Activated CD4-positive, CD25-positive, alpha-beta regulatory T cell treated with anti-CD3 and anti-CD28 coated beads, Interleukin-2, amount 50 U/mL, for 72 hours (primary cell): ENCODE results near the gene NLRC3.
"Not testable (repeated sequence)": the region's sequence is repeated elsewhere in the genome, so short reads cannot be mapped to it uniquely, and the experiment has no call there.

Experiments used
- DNase-seq: peaks from one replicate; pipeline ENCODE4 v3.0.0; 2021

NLRC3 gene

GRCh38 chr16:3577302-3577752 lies at the start of gene NLRC3:
NLRC3 (minus strand) TSS chr16:3577403; CDS start chr16:3565036, 12,367 bp downstream.
- peak; percentile 43 for DNase-seq

- DNase-seq, result no peak
Measured at GRCh38 chr16:3625911-3626732, 48.9 kb upstream of the NLRC3 start.

- no peak for DNase-seq
Measured at GRCh38 chr16:3625331-3625730, 48.1 kb upstream of the NLRC3 start.

- no peak for DNase-seq
Measured at GRCh38 chr16:3623642-3624041, 46.4 kb upstream of the NLRC3 start.

- no peak for DNase-seq
Measured at GRCh38 chr16:3618769-3619141, 41.6 kb upstream of the NLRC3 start.

GRCh38 chr16:3612510-3613466 lies 35.6 kb upstream of the NLRC3 start:
- no peak for DNase-seq

- DNase-seq, result peak; percentile 94
Measured at GRCh38 chr16:3611146-3611975, 34.2 kb upstream of the NLRC3 start, which contains the start of gene SLX4. SLX4 (minus strand) TSS chr16:3611606; CDS start chr16:3608964, 2,642 bp downstream.

GRCh38 chr16:3610698-3611145 lies 33.5 kb upstream of the NLRC3 start:
- no peak for DNase-seq

- no peak for DNase-seq
Measured at GRCh38 chr16:3609895-3610697, 32.9 kb upstream of the NLRC3 start.

GRCh38 chr16:3608976-3609375 lies 31.8 kb upstream of the NLRC3 start:
- not testable (repeated sequence) for DNase-seq

- no peak for DNase-seq
Measured at GRCh38 chr16:3608069-3608468, 30.9 kb upstream of the NLRC3 start.

- no peak for DNase-seq
Measured at GRCh38 chr16:3607634-3608033, 30.4 kb upstream of the NLRC3 start.

- no peak for DNase-seq
Measured at GRCh38 chr16:3607161-3607560, 30.0 kb upstream of the NLRC3 start.

GRCh38 chr16:3606441-3606840 lies 29.2 kb upstream of the NLRC3 start:
- DNase-seq, result no peak

GRCh38 chr16:3602320-3602653 lies 25.1 kb upstream of the NLRC3 start:
- no peak for DNase-seq

GRCh38 chr16:3601614-3602319 lies 24.6 kb upstream of the NLRC3 start:
- no peak for DNase-seq

- DNase-seq, result no peak
Measured at GRCh38 chr16:3599922-3600321, 22.7 kb upstream of the NLRC3 start.

- no peak for DNase-seq
Measured at GRCh38 chr16:3599121-3599520, 21.9 kb upstream of the NLRC3 start.

- no peak for DNase-seq
Measured at GRCh38 chr16:3598236-3598635, 21.0 kb upstream of the NLRC3 start.

- DNase-seq, result no peak
Measured at GRCh38 chr16:3597676-3598075, 20.5 kb upstream of the NLRC3 start.

- DNase-seq, result no peak
Measured at GRCh38 chr16:3597226-3597625, 20.0 kb upstream of the NLRC3 start.
